CD4-positive, alpha-beta memory T cell (primary cell): ENCODE results near the gene MAP7D3. TPM values are rescaled to one million over a fixed set of nuclear protein-coding genes. Genes with fewer than 3 reads are reported as not detected.

ENCODE experiments used
- CTCF ChIA-PET: fragments of 350-600 bp; sonication (Branson Sonifier 250); formaldehyde crosslinking; loops from one replicate; lab custom pipeline; 2021; ENCODE audit warnings: inconsistent platforms; ENCODE audit not compliant: partially characterized antibody; lab: Charles Lee
- POLR2A ChIA-PET: fragments of 350-600 bp; sonication (Branson Sonifier 250); formaldehyde crosslinking; loops from one replicate; lab custom pipeline; 2021; ENCODE audit not compliant: partially characterized antibody; lab: Charles Lee
- DNase-seq, 5 donors: peaks; one replicate each; pipeline versions ENCODE4 v3.0.0 to v3.0.0-alpha.2; 2020 to 2022; ENCODE audit warnings: mixed read lengths in 1 of 5
- H3K27ac ChIP-seq: one replicate; pipeline ENCODE4 v1.7.0; 2013; ENCODE audit warnings: low read depth, low read length
- H3K27me3 ChIP-seq: 2 replicates; pipeline ENCODE4 v1.7.0; 2013; ENCODE audit warnings: mild to moderate bottlenecking, low read length, moderate library complexity; ENCODE audit not compliant: insufficient read depth
- H3K36me3 ChIP-seq: 2 replicates; pipeline ENCODE4 v1.7.0; 2013; ENCODE audit warnings: mild to moderate bottlenecking, low read length, moderate library complexity; ENCODE audit not compliant: insufficient read depth
- H3K4me1 ChIP-seq: 2 replicates; pipeline ENCODE4 v1.7.0; 2013; ENCODE audit warnings: mild to moderate bottlenecking, low read length, moderate library complexity; ENCODE audit not compliant: insufficient read depth
- H3K4me3 ChIP-seq, 2 donors: one replicate each; pipeline ENCODE4 v1.7.0; 2013; ENCODE audit warnings: low read length in 2 of 2, mild to moderate bottlenecking in 1 of 2
- H3K9me3 ChIP-seq, 2 donors: one replicate each; pipeline ENCODE4 v1.7.0; 2013; ENCODE audit warnings: low read length in 2 of 2, control low read depth in 1 of 2; ENCODE audit not compliant: control insufficient read depth in 1 of 2
- H3K27ac Mint-ChIP-seq, 7 donors: one replicate each; pipeline ENCODE4 v1.8.0; 2020 to 2021; ENCODE audit warnings: mixed read lengths in 7 of 7, mild to moderate bottlenecking in 6 of 7, inconsistent platforms in 3 of 7, moderate library complexity in 3 of 7
- H3K27me3 Mint-ChIP-seq, 2 donors: one replicate each; pipeline ENCODE4 v1.8.0; 2020 to 2021; ENCODE audit warnings: mixed read lengths in 2 of 2
- H3K36me3 Mint-ChIP-seq, 2 donors: one replicate each; pipeline ENCODE4 v1.8.0; 2020 to 2021; ENCODE audit warnings: mixed read lengths in 2 of 2, inconsistent platforms in 1 of 2, mild to moderate bottlenecking in 1 of 2
- H3K4me1 Mint-ChIP-seq, 4 donors: one replicate each; pipeline ENCODE4 v1.8.0; 2020 to 2021; ENCODE audit warnings: mixed read lengths in 4 of 4, mild to moderate bottlenecking in 1 of 4
- H3K4me3 Mint-ChIP-seq, 8 donors: one replicate each; pipeline ENCODE4 v1.8.0; 2020 to 2021; ENCODE audit warnings: mixed read lengths in 8 of 8, mild to moderate bottlenecking in 7 of 8, moderate library complexity in 6 of 8, inconsistent platforms in 3 of 8
- H3K9me3 Mint-ChIP-seq, 8 donors: one replicate each; pipeline ENCODE4 v1.8.0; 2020 to 2021; ENCODE audit warnings: mixed read lengths in 8 of 8, mild to moderate bottlenecking in 5 of 8, inconsistent platforms in 3 of 8, moderate library complexity in 1 of 8
- intact Hi-C: fragments of 100-400 bp; cut with micrococcal nuclease; formaldehyde crosslinking; loops from one replicate; pipeline ENCODE4 v1.15.1; 2023
- polyA plus RNA-seq, 2 donors: library from polyadenylated mRNA; unstranded; fragments of 300-500 nt; fragmentation: Illumina TruSeq; gene quantifications; one replicate each; pipeline ENCODE4 v1.2.3, GENCODE V29; 2021
- total RNA-seq, 2 experiments: library from RNA; stranded (reverse); gene quantifications; one replicate each; pipeline ENCODE4 v1.2.3, GENCODE V29; 2021

The MAP7D3 gene
- total and polyA plus RNA-seq, 4 experiments from 2014 or later: 2.4 to 10.1 (median 8.2) TPM

- Histone ChIP-seq H3K4me1 (peaks cover 12% of the 10 kb centered on the region), H3K36me3 (no peaks in the 10 kb centered on the region), H3K27me3 (no peaks in the 10 kb centered on the region), H3K9me3 (no peaks in the 10 kb centered on the region), H3K27ac (no peak overlapping the region), H3K4me3 (no peak overlapping the region)
- POLR2A ChIA-PET: no interaction called here
- H3K4me3 Mint-ChIP-seq: no peak overlapping the region
- CTCF ChIA-PET: no interaction called here
- no peak for DNase-seq
- H3K4me1 Mint-ChIP-seq: peaks cover 6 to 17% (median 10%) of the 10 kb centered on the region in 4 donors
- peaks cover 0 to 2% (median 0%) of the 10 kb centered on the region in 8 donors for H3K9me3 Mint-ChIP-seq
- intact Hi-C loops: no loop called here
- H3K27me3 Mint-ChIP-seq: no peaks in the 10 kb centered on the region
- peak overlapping the region in 2 of 7 donors; percentile 15 to 51 for H3K27ac Mint-ChIP-seq
- H3K36me3 Mint-ChIP-seq: no peaks in the 10 kb centered on the region
Measured at GRCh38 chrX:136262812-136263315, 11.7 kb upstream of the MAP7D3 start.

- H3K36me3 Mint-ChIP-seq: no peaks in the 10 kb centered on the region
- no peaks in the 10 kb centered on the region for H3K36me3 ChIP-seq
- H3K4me1 ChIP-seq: peaks cover 12% of the 10 kb centered on the region
- H3K27me3 ChIP-seq: no peaks in the 10 kb centered on the region
- no peak overlapping the region for H3K4me3 ChIP-seq
- POLR2A ChIA-PET: no interaction called here
- H3K27ac ChIP-seq: no peak overlapping the region
- H3K27me3 Mint-ChIP-seq: no peaks in the 10 kb centered on the region
- no peaks in the 10 kb centered on the region for H3K9me3 ChIP-seq
- H3K27ac Mint-ChIP-seq: peak overlapping the region in 1 of 7 donors; percentile 51
- H3K4me1 Mint-ChIP-seq: peaks cover 6 to 17% (median 10%) of the 10 kb centered on the region in 4 donors
- H3K4me3 Mint-ChIP-seq: no peak overlapping the region
- intact Hi-C loops: no loop called here
- peaks cover 0 to 2% (median 0%) of the 10 kb centered on the region in 8 donors for H3K9me3 Mint-ChIP-seq
- CTCF ChIA-PET: no interaction called here
- no peak for DNase-seq
Measured at GRCh38 chrX:136262243-136262642, 11.0 kb upstream of the MAP7D3 start.

GRCh38 chrX:136261321-136261720 lies 10.1 kb upstream of the MAP7D3 start:
- no peak overlapping the region for H3K27ac ChIP-seq
- no peak overlapping the region for H3K4me3 ChIP-seq
- H3K9me3 ChIP-seq: no peaks in the 10 kb centered on the region
- Mint-ChIP-seq H3K4me1 (peaks cover 6 to 17% (median 10%) of the 10 kb centered on the region in 4 donors), H3K9me3 (peaks cover 0 to 2% (median 0%) of the 10 kb centered on the region in 8 donors), H3K27ac (no peak overlapping the region), H3K36me3 (no peaks in the 10 kb centered on the region), H3K27me3 (no peaks in the 10 kb centered on the region), H3K4me3 (no peak overlapping the region)
- no peaks in the 10 kb centered on the region for H3K27me3 ChIP-seq
- no peak for DNase-seq
- CTCF ChIA-PET: no interaction called here
- intact Hi-C loops: no loop called here
- H3K36me3 ChIP-seq: no peaks in the 10 kb centered on the region
- peaks cover 12% of the 10 kb centered on the region for H3K4me1 ChIP-seq
- POLR2A ChIA-PET: no interaction called here

- Mint-ChIP-seq H3K4me3 (no peak overlapping the region), H3K9me3 (peaks cover 0 to 2% (median 0%) of the 10 kb centered on the region in 8 donors), H3K36me3 (no peaks in the 10 kb centered on the region), H3K27ac (no peak overlapping the region), H3K27me3 (no peaks in the 10 kb centered on the region), H3K4me1 (peaks cover 6 to 17% (median 10%) of the 10 kb centered on the region in 4 donors)
- no peak overlapping the region for H3K4me3 ChIP-seq
- H3K36me3 ChIP-seq: no peaks in the 10 kb centered on the region
- POLR2A ChIA-PET: no interaction called here
- no peak overlapping the region for H3K27ac ChIP-seq
- no peak for DNase-seq
- peaks cover 12% of the 10 kb centered on the region for H3K4me1 ChIP-seq
- CTCF ChIA-PET: no interaction called here
- H3K27me3 ChIP-seq: no peaks in the 10 kb centered on the region
- H3K9me3 ChIP-seq: no peaks in the 10 kb centered on the region
- intact Hi-C loops: no loop called here
Measured at GRCh38 chrX:136260776-136261175, 9.6 kb upstream of the MAP7D3 start.

GRCh38 chrX:136259543-136259942 lies 8.3 kb upstream of the MAP7D3 start:
- peak in 1 of 5 donors; percentile 38 for DNase-seq
- Mint-ChIP-seq H3K27me3 (no peaks in the 10 kb centered on the region), H3K36me3 (no peaks in the 10 kb centered on the region), H3K27ac (peak overlapping the region in 6 of 7 donors; percentile 7 to 76 (median 41)), H3K4me3 (peak overlapping the region in 2 of 8 donors; percentile 33 to 67), H3K4me1 (peaks cover 6 to 17% (median 10%) of the 10 kb centered on the region in 4 donors), H3K9me3 (peaks cover 0 to 2% (median 0%) of the 10 kb centered on the region in 8 donors)
- H3K4me1 ChIP-seq: peaks cover 12% of the 10 kb centered on the region
- intact Hi-C loops: loop anchor here (10.0 kb wide), 1 partner anchor 315 kb away; no protein-coding TSS in a partner anchor
- no peaks in the 10 kb centered on the region for H3K27me3 ChIP-seq
- POLR2A ChIA-PET: no interaction called here
- CTCF ChIA-PET: no interaction called here
- no peaks in the 10 kb centered on the region for H3K9me3 ChIP-seq
- H3K36me3 ChIP-seq: no peaks in the 10 kb centered on the region
- H3K4me3 ChIP-seq: no peak overlapping the region
- H3K27ac ChIP-seq: no peak overlapping the region

GRCh38 chrX:136258951-136259350 lies 7.8 kb upstream of the MAP7D3 start:
- ChIA-PET CTCF (no interaction called here), POLR2A (no interaction called here)

GRCh38 chrX:136256026-136256425 lies 4.8 kb upstream of the MAP7D3 start:
- Mint-ChIP-seq H3K27me3 (no peaks in the 10 kb centered on the region), H3K36me3 (peaks cover 0 to 2% of the 10 kb centered on the region in 2 donors), H3K27ac (peak overlapping the region in 1 of 7 donors; percentile 19), H3K4me1 (peaks cover 8 to 22% (median 10%) of the 10 kb centered on the region in 4 donors), H3K9me3 (no peaks in the 10 kb centered on the region), H3K4me3 (no peak overlapping the region)
- Histone ChIP-seq H3K36me3 (no peaks in the 10 kb centered on the region), H3K27me3 (no peaks in the 10 kb centered on the region), H3K4me3 (no peak overlapping the region), H3K27ac (no peak overlapping the region), H3K9me3 (no peaks in the 10 kb centered on the region), H3K4me1 (peaks cover 16% of the 10 kb centered on the region)
- intact Hi-C loops: loop anchor here (10.0 kb wide), 1 partner anchor 319 kb away; no protein-coding TSS in a partner anchor
- ChIA-PET POLR2A (no interaction called here), CTCF (interaction anchor here (2.5 kb wide), 1 partner anchor 12 kb away, joined by 8 read pairs; no protein-coding TSS in a partner anchor)
- DNase-seq: no peak

More at GRCh38 chrX:136258951-136259350, 7.8 kb upstream of the MAP7D3 start:
- no peaks in the 10 kb centered on the region for H3K27me3 Mint-ChIP-seq
- no peak overlapping the region for H3K27ac Mint-ChIP-seq
- Histone ChIP-seq H3K4me1 (peaks cover 12% of the 10 kb centered on the region), H3K36me3 (no peaks in the 10 kb centered on the region), H3K27ac (no peak overlapping the region), H3K9me3 (no peaks in the 10 kb centered on the region), H3K27me3 (no peaks in the 10 kb centered on the region), H3K4me3 (no peak overlapping the region)
- no peak for DNase-seq
- H3K4me3 Mint-ChIP-seq: no peak overlapping the region
- H3K4me1 Mint-ChIP-seq: peaks cover 6 to 17% (median 10%) of the 10 kb centered on the region in 4 donors
- intact Hi-C loops: loop anchor here (10.0 kb wide), 1 partner anchor 316 kb away; no protein-coding TSS in a partner anchor
- H3K9me3 Mint-ChIP-seq: peaks cover 0 to 2% (median 0%) of the 10 kb centered on the region in 8 donors
- H3K36me3 Mint-ChIP-seq: no peaks in the 10 kb centered on the region
